Effector CD8-positive, alpha-beta T cell (primary cell): ENCODE data around the gene CLSTN2.

Experiments used
- DNase-seq: peaks from one replicate; lab custom pipeline; 2025; lab: John Stamatoyannopoulos, UW

Gene CLSTN2

DNA sequence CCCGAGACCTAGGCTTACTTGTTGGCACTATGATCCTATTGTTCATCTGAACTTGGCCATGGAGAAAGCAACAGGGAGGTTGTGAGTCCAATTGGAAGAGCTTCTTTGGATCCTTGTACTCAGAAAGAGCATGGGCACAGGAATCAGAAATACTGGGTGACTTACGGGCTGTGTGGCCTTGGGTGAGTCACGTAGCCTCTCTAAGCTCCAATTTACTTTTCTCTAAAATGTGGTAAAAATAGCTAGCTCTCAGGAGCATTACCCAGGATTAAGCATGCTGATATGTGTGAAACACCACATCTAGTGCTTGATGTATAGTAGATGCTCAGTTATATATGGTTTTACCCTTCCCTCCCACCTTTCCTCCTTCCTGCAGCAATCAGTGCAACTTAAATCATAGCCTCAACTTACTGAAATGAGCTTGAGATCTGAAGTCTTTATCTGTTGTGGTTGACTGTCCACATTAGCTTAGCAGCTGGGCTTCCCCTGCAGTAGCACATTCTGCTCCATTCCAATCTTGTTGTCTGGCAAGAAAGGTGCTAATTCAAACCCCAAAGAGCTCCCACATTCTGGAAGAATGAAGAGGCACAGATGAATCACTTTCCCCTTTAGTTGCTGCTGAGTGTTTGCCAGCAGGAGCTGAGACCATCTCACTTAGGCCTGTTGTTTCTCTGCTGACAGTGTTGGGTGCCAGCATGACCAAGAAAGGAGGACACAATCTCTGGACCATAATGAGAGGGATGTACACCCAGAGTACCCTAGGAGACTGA, 443.8 kb downstream of the CLSTN2 start:
- no peak for DNase-seq

DNA sequence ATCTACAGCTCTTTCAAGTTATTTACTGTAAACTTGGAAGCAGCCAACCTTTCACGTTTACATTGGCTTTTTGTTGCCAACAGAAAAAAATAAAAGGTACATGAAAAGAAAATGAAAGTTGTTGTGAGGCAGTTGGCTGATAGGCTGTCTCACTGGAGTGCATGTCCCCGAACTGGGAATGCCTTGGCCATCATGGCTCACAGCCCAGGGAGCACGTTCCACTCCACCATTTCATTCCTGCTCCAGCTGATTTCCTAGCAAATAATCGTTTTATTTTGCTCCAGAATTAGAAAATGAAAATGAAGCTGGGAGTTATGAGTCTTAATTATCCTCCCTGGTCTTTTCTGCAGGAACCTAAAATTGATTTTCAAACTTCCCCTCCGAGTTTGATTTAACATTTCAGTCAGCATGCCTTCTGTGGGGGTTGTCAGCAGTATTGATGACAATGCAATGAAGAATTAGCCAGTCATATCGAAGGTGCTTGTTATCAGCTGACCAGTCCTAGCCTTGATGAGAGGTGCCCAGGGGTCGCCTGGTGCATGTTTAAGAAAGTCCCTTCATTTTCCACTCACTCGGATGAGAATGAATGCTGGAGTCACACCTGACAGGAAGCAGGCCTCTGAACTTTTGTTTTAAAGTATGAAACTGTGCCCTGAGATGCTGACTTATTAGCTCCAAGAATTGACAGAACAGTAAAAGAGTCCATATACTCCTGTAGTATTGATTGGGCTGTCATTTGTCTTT, 449.2 kb downstream of the CLSTN2 start:
- DNase-seq: no peak

DNA sequence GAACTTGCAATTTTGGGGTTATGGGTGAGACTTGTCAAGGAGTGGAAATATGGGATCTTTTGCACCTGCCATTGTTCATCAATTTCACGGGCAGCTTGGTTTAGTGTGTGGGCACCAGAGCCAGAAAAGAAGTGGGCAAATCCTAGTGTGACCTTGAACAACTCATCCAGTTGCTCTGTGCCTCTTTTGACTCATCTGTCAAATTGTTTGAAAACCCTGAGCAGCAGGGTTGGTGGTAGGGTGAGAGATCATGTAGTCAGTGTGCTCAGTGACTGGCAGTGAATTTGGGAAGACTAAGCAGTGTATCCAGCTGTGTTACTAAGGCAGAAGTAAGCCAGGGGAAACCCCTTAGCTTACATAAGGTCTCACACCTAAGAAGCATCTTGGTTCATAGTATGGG, 449.9 kb downstream of the CLSTN2 start:
- no peak for DNase-seq

DNA sequence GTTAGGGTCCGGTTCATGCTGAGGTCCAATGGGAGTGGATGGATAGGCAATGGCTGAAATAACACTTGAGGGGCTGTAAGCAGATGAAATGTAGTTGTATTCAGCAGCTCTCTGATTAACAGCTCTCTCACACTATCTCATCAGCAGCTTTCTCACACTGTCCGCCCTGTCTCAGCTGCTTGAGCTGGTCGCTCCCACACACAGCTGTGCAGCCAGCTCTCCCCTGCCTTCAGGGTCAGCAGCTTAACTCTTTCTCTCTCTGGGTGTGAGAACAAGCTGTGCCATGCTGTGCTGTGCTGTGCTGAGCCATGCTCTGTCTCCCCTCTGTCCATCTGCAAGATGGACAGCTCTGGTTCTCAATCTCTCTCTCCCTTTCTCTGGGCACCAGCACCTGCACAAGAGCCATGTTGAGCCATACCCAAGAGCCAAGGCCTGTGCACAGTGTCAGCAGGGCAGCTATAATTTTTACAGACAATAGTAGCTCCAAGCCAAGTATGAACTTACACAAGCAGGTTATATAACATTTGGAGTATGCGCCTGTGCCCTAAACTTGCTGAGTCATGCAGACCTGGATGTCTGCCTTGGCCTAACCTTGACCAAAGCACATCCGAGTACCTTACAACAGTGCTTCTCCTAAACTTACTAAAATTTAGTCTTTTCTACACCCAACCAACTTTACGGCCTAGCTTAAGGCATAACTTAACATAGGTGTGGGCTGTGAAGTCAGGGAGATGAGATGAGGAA, 451.5 kb downstream of the CLSTN2 start:
- DNase-seq: no peak

DNA sequence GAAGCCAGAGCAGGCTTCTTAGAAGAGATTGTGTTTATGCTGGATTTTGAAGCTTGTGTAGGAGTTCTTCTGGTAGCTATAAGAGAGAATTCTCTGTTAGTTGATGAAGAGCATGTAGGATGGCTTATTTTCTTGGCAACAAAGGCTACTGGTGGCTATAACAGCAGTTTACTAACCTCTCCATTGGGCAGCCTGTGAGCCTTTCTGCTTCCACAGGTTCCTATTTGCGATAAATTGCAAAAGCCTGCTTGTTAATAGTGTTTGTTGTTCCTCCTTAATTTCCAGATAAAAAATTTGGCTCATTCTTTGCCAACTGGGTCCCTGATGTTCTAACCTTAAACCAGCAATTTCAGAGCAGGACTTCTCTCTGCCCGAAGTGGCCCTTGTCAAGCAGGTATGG, 452.3 kb downstream of the CLSTN2 start:
- DNase-seq: no peak

DNA sequence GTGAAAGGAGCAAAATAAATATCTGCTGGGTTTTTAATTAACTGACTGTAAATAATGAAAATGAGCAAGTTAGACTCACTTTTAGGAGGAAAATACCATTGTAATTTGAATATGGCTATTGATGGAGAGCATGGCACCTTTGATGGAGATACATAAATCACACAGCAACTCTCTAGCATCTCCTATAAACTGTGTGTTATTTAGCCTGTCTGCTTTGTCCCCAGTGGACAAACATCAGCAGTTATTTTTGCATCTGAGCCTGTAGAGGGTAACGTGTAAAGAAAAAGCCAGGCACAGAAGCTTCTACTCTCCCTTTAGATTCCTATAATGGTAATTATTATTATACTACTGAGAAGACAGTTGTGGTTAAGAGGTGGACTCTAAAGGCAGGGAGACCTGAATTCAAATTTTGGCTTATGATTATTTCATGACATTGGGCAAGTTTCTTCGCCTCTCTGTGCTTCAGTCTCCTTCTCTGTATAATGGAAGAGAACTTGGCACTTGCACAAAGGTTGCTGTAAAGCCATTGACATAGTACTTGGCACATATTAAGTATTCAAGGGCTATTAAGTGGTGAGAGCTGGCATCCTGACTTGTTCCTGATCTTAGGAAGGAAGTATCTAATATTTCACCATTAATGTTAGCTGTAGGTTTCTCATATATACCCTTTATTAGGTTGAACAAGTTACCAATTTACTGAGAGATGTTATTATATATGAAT, 453.4 kb downstream of the CLSTN2 start:
- no peak for DNase-seq

DNA sequence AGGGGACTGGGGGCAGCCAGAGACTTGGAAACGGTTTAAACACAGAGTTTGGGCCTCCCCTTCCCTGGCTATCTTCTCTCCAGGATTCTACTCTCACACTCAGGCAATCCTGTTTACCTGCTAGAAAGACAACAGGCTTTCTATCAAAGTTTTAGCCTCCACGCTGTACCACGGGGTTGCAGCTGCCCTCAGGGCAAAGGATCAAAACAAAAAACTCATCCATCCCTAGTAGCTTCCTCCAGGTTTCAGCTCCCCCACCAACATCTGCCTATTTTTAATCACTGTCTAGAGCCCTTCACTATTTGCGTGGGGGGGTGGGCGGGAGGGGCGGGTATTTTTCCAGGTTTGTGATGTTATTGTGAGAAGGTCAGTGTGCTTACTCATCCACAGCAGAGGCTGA, 456.1 kb downstream of the CLSTN2 start:
- no peak for DNase-seq

DNA sequence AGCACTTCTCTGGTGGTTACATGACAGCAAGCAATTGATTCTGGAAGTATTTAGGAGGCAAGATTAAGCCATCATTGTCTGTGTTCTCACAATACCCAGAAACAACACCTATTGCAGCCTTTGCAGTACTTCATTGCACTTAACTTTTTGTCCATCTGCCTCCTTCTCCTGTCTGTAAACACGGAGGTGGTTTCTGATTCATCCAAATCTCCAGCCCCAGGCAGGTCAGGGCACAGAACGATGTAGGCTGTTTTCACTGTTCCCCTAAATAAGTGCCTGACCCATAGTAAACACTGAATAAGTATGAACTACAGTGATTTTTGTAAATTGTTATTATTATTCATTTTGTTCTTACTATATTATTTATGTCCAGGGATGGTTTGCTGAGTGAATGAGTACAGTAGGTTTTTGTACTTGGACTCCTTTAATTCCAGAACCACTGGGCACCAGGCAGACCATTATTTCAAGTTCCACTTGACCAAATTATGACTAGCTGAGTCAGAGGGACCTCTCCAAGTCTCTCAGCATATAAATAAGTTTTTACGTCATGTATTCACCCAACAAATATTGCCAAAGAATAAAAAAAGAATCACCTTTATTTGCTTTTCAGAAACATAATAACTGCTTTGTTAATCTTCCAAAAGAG, 459.6 kb downstream of the CLSTN2 start:
- DNase-seq: no peak

DNA sequence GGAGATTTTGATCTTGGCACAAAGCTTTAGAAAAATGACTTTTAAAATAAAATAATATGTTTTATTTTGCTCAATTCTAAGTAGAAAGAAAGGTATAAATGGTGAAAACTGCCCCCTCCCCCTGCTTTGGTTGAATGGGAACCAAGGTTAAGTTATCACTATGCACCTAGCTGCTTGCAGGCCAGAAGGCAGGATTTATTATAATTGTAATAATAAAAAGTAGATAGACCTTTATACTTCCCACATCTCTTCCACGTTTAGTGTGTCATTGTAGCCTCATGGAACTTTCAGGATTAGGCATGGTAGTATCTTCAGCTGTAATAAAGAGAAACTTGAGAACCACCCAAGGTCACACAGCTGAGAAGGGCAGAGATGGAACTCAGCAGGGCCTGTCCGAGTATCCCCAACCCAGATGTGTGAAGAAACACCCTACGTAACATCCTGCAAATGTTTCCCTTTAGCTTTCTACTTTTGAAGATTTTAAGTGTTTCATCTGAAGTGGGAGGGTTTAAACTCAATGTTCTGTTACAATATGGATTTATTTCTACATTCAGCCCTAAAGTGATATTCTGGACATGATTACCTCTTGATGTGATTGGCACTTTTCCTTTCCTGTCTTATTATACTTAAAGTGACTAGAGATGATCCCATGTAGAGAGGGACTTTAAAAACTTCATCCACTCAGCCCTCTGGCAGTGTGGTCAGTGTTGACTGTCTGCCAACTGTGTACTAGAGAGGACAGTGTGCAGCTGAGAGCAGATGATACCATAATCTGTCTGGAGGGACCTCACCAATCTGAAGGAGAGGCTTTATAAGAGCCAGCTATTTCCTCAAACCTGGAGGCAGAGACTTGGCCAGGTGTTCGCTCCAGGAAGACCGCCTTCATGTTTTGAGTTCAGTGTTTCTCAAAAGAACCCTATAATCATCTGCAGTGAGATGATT, 460.4 kb downstream of the CLSTN2 start:
- DNase-seq: no peak

DNA sequence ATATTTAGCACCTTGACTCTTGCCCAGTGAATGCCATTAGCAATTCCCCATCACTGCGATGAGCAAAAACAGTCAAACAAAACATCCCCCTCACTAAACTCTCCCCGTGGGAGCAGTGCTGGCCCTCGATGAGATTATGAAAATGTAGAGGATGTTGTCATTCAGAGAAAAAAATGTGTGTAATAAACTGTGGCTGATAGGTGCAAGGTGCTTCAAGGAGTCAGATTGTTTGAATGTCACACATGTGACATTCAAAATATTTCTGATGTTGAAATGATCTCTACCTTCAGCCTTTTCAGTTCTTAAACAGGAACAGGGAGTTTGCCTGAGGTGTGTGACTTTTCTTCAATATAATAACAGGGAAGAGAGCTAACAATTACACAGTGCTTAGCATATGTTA, 461.1 kb downstream of the CLSTN2 start:
- DNase-seq: no peak

DNA sequence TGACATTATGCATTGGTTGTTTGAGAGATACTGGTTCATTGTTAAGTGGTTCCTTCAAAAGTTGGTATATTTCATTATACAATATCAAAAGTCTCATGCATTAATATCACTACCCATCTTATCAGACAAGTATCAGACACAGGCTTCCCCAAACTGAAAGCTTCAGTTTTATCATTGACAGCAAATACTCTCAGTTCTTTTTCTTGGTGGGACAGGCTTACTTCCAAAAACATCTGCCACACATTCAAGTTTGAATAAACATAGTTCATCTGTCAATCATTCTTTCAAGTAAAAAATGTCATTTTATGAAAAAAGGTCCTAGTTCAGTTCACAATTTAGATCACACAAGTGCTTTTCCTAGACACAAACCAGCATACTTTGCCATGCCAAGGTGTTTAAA, 462.9 kb downstream of the CLSTN2 start:
- no peak for DNase-seq

DNA sequence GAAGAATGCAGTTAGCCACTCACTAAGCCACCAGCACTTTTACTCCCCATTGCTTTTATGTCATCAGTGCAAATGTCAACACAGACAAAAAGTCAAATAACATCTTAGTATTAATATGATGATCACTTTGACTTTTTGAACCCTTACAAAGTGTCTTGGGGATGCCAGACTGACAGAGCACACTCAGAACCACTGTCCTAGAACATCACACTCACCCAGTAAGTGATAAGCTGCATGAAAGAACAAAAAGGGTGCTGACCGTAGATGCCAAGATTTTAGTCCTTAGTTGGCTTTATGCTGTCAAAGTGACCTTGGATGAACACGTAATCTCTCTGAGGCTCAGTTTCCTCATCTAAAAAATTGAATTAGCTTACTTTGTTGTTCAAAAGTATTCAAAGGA, 463.4 kb downstream of the CLSTN2 start:
- DNase-seq: no peak

DNA sequence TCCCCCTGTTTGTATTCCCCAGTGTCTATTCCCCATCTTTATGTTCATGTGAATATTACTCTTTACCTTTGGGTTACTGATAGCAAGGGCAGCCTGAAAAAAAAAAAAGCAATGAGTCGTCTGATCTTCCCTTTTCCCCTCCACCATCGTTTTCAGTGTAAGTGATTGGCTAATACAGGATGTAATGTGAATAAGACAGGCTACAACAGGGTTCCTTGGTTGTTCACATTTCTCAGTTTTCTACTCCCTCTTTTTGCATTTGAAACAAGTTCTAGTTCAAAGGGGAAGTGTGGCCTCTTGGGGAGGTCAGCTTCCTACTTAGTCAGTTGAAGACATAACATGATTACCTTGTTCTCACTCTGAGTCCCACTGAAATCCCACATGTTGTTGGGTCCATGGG, 464.9 kb downstream of the CLSTN2 start:
- no peak for DNase-seq

DNA sequence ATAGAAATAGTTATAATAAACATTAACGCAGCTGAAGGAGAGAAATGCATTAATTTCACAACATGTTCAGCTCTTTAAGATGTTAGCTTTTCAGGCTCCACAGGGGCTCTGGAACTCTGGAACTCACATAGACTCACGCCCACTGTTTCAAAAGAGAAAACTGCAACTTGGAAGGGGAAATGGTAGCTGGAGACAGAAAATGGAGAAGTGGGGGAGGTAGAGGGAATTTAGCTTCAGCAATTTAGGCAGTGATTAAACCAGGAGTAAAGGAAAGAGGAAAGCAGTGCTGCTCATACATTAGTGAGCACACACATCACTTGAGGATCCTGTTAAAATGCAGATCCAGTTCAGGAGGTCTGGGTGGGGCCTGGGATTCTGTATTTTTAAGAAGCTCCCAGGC, 468.1 kb downstream of the CLSTN2 start:
- no peak for DNase-seq

DNA sequence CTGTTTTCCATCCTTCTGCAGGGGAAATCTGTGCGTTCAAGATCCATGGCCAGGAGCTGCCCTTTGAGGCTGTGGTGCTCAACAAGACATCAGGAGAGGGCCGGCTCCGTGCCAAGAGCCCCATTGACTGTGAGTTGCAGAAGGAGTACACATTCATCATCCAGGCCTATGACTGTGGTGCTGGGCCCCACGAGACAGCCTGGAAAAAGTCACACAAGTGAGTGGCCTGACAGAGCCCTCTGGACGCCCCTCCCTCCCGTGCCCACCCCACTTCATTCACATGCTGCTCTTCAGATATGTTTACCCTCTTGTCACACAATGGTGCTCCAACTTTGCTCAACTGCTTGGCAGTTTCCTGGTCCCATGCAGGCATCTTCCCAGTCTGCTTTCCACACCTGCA, 468.6 kb downstream of the CLSTN2 start:
- DNase-seq: no peak

DNA sequence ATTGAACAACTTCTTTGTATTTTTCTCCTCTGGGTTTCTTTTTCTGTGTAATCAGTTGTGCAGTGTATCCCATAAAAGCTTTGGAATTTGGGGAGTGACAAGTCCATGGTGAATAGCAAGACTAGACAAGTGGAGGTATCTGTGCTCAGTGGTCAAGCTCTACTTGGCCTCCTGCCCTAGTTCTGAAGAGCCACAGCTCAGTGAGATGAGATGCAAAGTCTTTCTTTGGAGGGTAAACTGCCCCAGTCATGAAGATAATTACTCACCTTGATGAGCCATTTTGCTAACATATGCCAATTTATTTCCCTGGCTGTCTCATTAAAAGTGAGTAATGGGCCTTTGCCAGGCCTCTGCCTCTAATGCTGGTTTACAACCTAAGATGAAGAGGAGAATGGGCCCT, 471.7 kb downstream of the CLSTN2 start:
- DNase-seq: no peak

DNA sequence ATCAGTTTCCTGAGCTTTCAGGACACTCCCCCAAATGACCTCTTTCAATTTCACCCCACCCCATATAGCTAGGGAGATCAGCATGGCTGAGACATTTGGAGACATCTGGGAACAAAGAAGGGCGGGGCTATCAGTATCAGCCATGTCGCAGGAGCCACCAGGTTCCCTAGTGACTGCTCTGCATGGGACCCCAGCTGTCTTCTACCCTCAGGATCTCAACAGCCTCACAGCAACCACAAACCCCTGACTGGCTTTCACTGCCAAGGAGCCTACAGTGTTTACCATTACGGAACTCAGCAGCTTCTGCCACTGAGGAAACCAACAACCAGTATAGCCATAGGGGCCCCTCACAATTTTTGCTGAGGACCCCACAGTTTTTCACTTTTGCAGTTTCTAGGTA, 473.3 kb downstream of the CLSTN2 start:
- no peak for DNase-seq

DNA sequence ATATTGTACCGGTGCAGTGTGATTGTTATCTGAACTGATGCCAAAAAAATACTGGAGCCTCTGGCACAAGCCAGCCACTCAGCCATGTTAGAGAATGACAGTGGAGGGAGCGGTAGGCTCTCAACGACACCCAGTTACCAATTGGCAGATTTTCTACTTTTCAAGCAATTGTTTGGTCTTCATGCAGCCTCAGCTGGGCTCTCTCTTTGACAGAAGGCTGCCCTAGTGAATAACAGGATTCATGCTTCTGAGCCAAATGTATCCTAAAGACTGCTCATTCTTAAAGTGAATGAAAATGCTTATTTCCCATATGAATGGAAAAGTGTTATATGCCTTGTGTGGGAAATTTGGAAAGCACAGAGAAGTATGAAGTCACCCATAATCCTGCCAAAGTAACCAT, 481.7 kb downstream of the CLSTN2 start:
- DNase-seq: no peak

DNA sequence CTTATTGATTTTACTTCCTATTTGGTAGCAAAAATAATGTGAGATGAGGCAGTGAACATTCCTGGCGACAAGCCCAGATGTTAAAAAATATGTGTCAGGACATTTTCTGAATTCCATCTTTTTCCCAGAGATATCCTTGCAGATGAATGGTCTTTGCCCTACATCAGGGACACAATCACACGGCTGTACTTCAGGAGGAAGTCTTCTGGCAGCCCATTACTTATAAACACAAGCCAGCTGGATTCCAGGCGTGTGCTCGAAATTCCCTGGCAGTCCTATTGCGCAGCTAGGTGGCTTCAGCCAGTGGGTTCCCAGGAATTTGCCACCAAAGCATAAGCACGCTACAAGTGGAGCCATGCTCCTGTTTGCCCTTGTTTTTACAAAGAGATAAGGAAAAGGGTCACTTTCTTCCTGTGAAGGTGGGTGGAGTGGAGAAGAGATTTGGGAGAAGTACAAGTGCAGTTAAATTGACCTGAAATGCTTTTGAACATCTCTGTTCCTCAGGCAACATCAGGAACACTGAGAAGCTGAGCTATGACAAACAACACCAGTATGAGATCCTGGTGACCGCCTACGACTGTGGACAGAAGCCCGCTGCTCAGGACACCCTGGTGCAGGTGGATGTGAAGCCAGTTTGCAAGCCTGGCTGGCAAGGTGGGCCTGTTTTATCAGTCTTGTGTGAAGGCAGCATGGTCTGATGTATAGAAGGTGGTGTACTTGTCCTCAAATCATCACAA, 485.8 kb downstream of the CLSTN2 start:
- no peak for DNase-seq

DNA sequence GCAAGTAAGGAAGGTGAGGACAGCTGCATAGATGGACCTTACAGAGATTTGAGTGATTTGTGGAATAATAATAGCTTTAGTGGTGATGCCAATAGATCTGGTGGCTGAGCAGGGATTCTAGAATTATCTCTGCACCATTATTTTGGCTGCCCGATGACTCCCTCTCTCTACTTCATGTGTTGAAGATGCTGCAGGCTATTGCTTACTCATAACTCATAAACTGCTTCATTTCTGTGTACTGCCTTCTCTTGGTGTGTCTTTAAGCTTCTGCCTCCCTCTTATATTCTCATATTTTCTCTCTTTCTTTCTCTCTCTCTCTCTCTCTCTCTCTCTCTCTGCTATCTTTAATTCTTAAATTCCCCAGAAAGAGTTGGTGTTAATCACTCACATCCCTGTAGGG, 486.9 kb downstream of the CLSTN2 start:
- no peak for DNase-seq
